DOHH2 (cell line): ENCODE measurements around the gene TPP1.

Experiments
- H3F3A ChIP-seq: fragments of 200-600 bp; sonication (generic), shearing (Covaris generic); 2 replicates; pipeline ENCODE4 v1.6.0; 2016; ENCODE audit warnings: antibody characterized with exemption, mild to moderate bottlenecking; ENCODE audit not compliant: control insufficient read depth, insufficient read depth
- H3K27ac ChIP-seq: fragments of 200-600 bp; sonication (generic); 2 replicates; pipeline ENCODE4 v1.5.1; 2014; ENCODE audit warnings: low read depth, mild to moderate bottlenecking, low read length, moderate library complexity
- H3K27me3 ChIP-seq: fragments of 200-600 bp; sonication (generic); 2 replicates; pipeline ENCODE4 v1.6.1; 2014; ENCODE audit warnings: mild to moderate bottlenecking, low read length, mixed read lengths; ENCODE audit not compliant: control insufficient read depth
- H3K36me3 ChIP-seq: fragments of 200-600 bp; sonication (generic); 2 replicates; pipeline ENCODE4 v1.6.1; 2014; ENCODE audit warnings: mild to moderate bottlenecking, low read length, moderate library complexity, mixed read lengths; ENCODE audit not compliant: control insufficient read depth
- H3K4me1 ChIP-seq: fragments of 200-600 bp; sonication (generic); 2 replicates; pipeline ENCODE4 v1.6.1; 2014; ENCODE audit warnings: mild to moderate bottlenecking, low read length, mixed read lengths; ENCODE audit not compliant: control insufficient read depth
- H3K4me2 ChIP-seq: fragments of 200-600 bp; sonication (generic); 2 replicates; pipeline ENCODE4 v1.6.0; 2014; ENCODE audit warnings: mild to moderate bottlenecking, low read length, moderate library complexity
- H3K4me3 ChIP-seq: fragments of 200-600 bp; sonication (generic); 2 replicates; pipeline ENCODE4 v1.5.1; 2014; ENCODE audit warnings: mild to moderate bottlenecking, low read length, mixed read lengths
- H3K79me2 ChIP-seq: fragments of 200-600 bp; sonication (generic); 2 replicates; pipeline ENCODE4 v1.6.1; 2014; ENCODE audit warnings: mild to moderate bottlenecking, low read length, mixed read lengths; ENCODE audit not compliant: control insufficient read depth
- H3K9me2 ChIP-seq: fragments of 200-600 bp; sonication (generic); replicated peaks from 2 replicates; pipeline ENCODE4 v1.6.1; 2014; ENCODE audit warnings: mild to moderate bottlenecking, low read length, mixed read lengths; ENCODE audit not compliant: control insufficient read depth
- H3K9me3 ChIP-seq: fragments of 200-600 bp; sonication (generic); 2 replicates; pipeline ENCODE4 v1.6.1; 2014; ENCODE audit warnings: antibody characterized with exemption, low read length, mixed read lengths; ENCODE audit not compliant: control insufficient read depth, insufficient read depth
- H4K20me1 ChIP-seq: fragments of 200-600 bp; sonication (generic); 2 replicates; pipeline ENCODE4 v1.6.0; 2014; ENCODE audit warnings: low read depth, mild to moderate bottlenecking, antibody characterized with exemption, low read length, moderate library complexity; ENCODE audit not compliant: control insufficient read depth, insufficient read depth
- CTCF ChIP-seq: fragments of 200-600 bp; sonication (generic); IDR thresholded peaks from one replicate; pipeline ENCODE4 v1.5.1; 2014; ENCODE audit warnings: antibody characterized with exemption, mild to moderate bottlenecking, low read depth, low read length; ENCODE audit not compliant: poor library complexity, severe bottlenecking
- EZH2phosphoT487 ChIP-seq: fragments of 200-600 bp; sonication (generic); IDR thresholded peaks from 2 replicates; pipeline ENCODE4 v1.6.1; 2017; ENCODE audit warnings: borderline replicate concordance, mild to moderate bottlenecking, antibody characterized with exemption, low read length, moderate library complexity, mixed read lengths

The TPP1 gene

GRCh38 chr11:6655790-6656583 is 36.8 kb upstream of the TPP1 start, which contains the start of gene DCHS1:
Gene DCHS1, minus strand, starts transcription at chr11:6655809. Its CDS starts 14,196 bp downstream, at chr11:6641613.
- H3K4me3 ChIP-seq = no peak within 1 kb of the TSS
- no peaks in the 10 kb centered on the region for H3K9me2 ChIP-seq
- H3K79me2 ChIP-seq = no peaks in the 10 kb centered on the region
- no peaks in the 10 kb centered on the region for H3F3A ChIP-seq
- H4K20me1 ChIP-seq = no peaks in the 10 kb centered on the region
- H3K9me3 ChIP-seq = no peaks in the 10 kb centered on the region
- H3K27ac ChIP-seq = no peak within 1 kb of the TSS
- H3K27me3 ChIP-seq = peaks cover 27% of the 10 kb centered on the region
- no peak within 1 kb of the TSS for H3K4me2 ChIP-seq
- no peaks in the 10 kb centered on the region for H3K4me1 ChIP-seq
- TF ChIP-seq CTCF (no peak), EZH2phosphoT487 (no peak)
- H3K36me3 ChIP-seq = no peaks in the 10 kb centered on the region

GRCh38 chr11:6655020-6655789 is 36.0 kb upstream of the TPP1 start:
- Histone ChIP-seq H4K20me1 (no peaks in the 10 kb centered on the region), H3K27ac (no peak overlapping the region), H3K4me1 (no peaks in the 10 kb centered on the region), H3K9me2 (no peaks in the 10 kb centered on the region), H3K79me2 (no peaks in the 10 kb centered on the region), H3F3A (no peaks in the 10 kb centered on the region), H3K27me3 (peaks cover 31% of the 10 kb centered on the region), H3K4me2 (no peak overlapping the region), H3K36me3 (no peaks in the 10 kb centered on the region), H3K4me3 (no peak overlapping the region), H3K9me3 (no peaks in the 10 kb centered on the region)
- no peak for TF ChIP-seq CTCF
- TF ChIP-seq EZH2phosphoT487 = no peak

GRCh38 chr11:6654281-6655019 is 35.2 kb upstream of the TPP1 start:
- Histone ChIP-seq H3K4me3 (no peak overlapping the region), H3K79me2 (no peaks in the 10 kb centered on the region), H3K9me3 (no peaks in the 10 kb centered on the region), H3K36me3 (no peaks in the 10 kb centered on the region), H3F3A (no peaks in the 10 kb centered on the region), H3K27ac (no peak overlapping the region), H4K20me1 (no peaks in the 10 kb centered on the region), H3K27me3 (peaks cover 35% of the 10 kb centered on the region), H3K9me2 (no peaks in the 10 kb centered on the region), H3K4me2 (no peak overlapping the region), H3K4me1 (no peaks in the 10 kb centered on the region)
- TF ChIP-seq EZH2phosphoT487 (no peak), CTCF (no peak)
